Brain microvascular endothelial cell (primary cell): ENCODE data around the gene NOLC1.

Experiments
- DNase-seq: peaks from one replicate; pipeline ENCODE4 v3.0.0-alpha.2; 2020
- H3K27ac ChIP-seq: fragments of 250-450 bp; sonication (Bioruptor Pico); 2 replicates; pipeline ENCODE4 v1.5.1; 2020; ENCODE audit warnings: mild to moderate bottlenecking, moderate library complexity
- H3K27me3 ChIP-seq: fragments of 250-450 bp; sonication (Bioruptor Pico); replicated peaks from 2 replicates; pipeline ENCODE4 v1.5.1; 2020; ENCODE audit warnings: mild to moderate bottlenecking
- H3K36me3 ChIP-seq: fragments of 250-450 bp; sonication (Bioruptor Pico); replicated peaks from 2 replicates; pipeline ENCODE4 v1.5.1; 2020; ENCODE audit warnings: mild to moderate bottlenecking
- H3K4me3 ChIP-seq: 2 replicates; pipeline ENCODE4 v1.5.1; 2011; ENCODE audit warnings: low read depth, mild to moderate bottlenecking, control low read depth, low read length, moderate library complexity
- CTCF ChIP-seq: IDR thresholded peaks from 2 replicates; pipeline ENCODE4 v1.5.1; 2011; ENCODE audit warnings: low read depth, mild to moderate bottlenecking, moderate library complexity, low read length, control low read depth, inconsistent platforms; ENCODE audit errors: missing control alignments
- in situ Hi-C: cut with HindIII; loops from 2 replicates; pipeline ENCODE4 v1.10.0; 2017; ENCODE audit warnings: low sequenced_read_pairs, low pct_ligation_motif_present

NOLC1 gene

DNA sequence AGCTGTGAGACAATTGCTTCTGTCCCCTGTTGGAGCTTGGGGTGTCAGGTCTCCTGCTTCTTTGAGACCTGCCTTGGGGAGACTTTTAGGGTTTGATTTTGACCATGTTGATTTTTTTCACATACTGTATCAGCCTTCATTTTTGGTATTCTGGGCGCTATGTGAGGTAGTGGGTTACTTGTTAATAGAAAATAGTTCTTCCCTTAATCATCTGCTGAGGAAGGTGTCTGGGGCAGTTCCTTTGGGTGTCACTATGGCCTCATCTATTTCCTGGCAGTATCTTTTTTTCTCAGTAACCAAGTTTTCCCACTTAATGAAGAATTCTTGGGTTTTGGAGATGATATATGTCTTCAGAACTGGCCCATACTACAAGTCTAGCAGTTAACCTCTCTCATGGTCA, 4.6 kb upstream of the NOLC1 start:
- in situ Hi-C loops, result no loop called here
- no peak overlapping the region for H3K27ac ChIP-seq

DNA sequence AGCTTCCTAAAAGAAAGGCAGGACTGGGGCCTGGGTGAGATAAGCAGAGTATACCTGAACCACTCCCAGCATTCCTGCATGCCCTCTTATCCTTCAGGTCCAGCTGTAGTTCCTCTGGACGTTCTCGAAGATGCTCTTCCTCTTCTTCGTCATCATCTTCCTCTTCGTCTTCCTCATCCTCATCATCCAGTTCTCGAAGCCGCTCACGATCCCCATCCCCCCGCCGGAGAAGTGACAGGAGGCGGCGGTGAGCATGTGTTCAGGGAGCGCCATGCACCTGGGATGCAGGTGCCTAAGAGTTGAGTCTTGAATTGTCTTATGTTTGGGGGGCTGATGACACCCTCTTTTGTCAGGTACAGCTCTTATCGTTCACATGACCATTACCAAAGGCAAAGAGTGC, 3.9 kb upstream of the NOLC1 start:
- H3K27ac ChIP-seq, result no peak overlapping the region
- DNase-seq, result no peak
- H3K4me3 ChIP-seq, result no peak overlapping the region
- in situ Hi-C loops, result no loop called here
- TF ChIP-seq CTCF, result no peak
- H3K36me3 ChIP-seq, result peaks cover 64% of the 10 kb centered on the region
- no peaks in the 10 kb centered on the region for H3K27me3 ChIP-seq

More for the DNA sequence above, 4.6 kb upstream of the NOLC1 start:
- TF ChIP-seq CTCF, result no peak
- Histone ChIP-seq H3K27me3 (no peaks in the 10 kb centered on the region), H3K4me3 (no peak overlapping the region), H3K36me3 (peaks cover 71% of the 10 kb centered on the region)
- no peak for DNase-seq

DNA sequence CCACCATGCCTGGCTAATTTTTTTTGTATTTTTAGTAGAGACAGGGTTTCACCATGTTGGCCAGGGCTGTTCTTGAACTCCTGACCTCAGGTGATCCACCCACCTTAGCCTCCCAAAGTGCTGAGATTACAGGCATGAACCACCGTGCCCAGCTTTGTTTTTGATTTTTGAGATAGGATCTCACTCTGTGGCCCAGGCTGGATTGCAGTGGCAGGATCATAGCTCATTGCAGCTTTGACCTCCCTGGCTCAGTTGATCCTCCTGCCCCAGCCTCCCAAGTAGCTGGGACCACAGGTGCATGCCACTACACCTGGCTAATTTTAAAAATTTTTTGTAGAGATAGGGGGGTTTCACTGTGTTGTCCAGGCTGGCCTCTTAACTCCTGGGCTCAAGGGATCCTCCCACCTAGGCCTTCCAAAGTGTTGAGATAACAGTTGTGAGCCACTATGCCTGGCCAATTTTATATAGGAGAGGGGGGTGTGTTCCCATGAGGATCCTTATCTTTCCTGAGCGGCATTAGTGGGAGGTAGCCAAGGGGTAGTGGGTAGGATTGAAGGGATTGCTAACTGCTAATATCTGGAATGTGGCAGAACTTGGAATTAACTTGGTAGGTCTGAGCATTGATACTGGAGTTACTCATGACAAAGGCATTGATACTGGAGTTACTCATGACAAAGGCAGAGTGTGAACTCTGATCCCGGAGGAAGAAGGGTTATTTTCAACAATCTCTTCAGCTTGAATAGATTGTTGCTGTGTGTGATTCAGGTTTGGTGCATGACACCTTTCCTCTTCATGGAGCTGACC, 1.0 kb upstream of the NOLC1 start:
- in situ Hi-C loops, result no loop called here

DNA sequence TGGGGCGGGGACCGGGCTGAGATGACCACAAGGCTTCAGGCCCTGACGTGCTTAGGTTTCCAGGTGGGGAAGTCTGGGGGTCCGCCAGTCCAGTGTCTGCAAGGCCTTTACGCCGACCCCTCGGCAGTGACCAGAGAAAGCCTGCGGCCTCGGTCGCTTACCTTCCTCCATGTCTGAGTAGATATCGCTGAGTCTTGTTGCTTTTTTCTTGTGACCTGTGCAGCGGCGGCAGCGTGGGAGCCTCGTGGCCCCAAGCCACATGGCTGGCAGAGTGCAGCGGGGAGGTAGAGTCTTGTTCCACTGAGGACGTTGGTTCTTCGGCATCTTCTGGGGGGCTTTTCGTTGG, 329 bp downstream of the NOLC1 start:
- H3K27me3 ChIP-seq, result no peaks in the 10 kb centered on the region
- H3K4me3 ChIP-seq, result peak overlapping the region; percentile 100
- H3K27ac ChIP-seq, result peak overlapping the region; percentile 95
- peaks cover 39% of the 10 kb centered on the region for H3K36me3 ChIP-seq
- in situ Hi-C loops, result no loop called here
- TF ChIP-seq CTCF, result no peak
- peak; percentile 20 for DNase-seq

More for the DNA sequence above, 1.0 kb upstream of the NOLC1 start:
- H3K27ac ChIP-seq, result peak overlapping the region; percentile 95
- peak overlapping the region; percentile 41 for H3K4me3 ChIP-seq
- no peak for TF ChIP-seq CTCF
- peaks cover 45% of the 10 kb centered on the region for H3K36me3 ChIP-seq
- H3K27me3 ChIP-seq, result no peaks in the 10 kb centered on the region
- peak; percentile 61 for DNase-seq

GRCh38 chr10:102153093-102153620, 968 bp downstream of the NOLC1 start:
- H3K4me3 ChIP-seq, result peak overlapping the region; percentile 100
- no peak for TF ChIP-seq CTCF
- in situ Hi-C loops, result no loop called here
- no peak for DNase-seq
- H3K27me3 ChIP-seq, result no peaks in the 10 kb centered on the region
- H3K36me3 ChIP-seq, result peaks cover 40% of the 10 kb centered on the region
- peak overlapping the region; percentile 95 for H3K27ac ChIP-seq
